K562 (cell line): Measurements from ENCODE around the gene APOC4. TPM values are rescaled to one million over a fixed set of nuclear protein-coding genes. Genes with fewer than 3 reads are reported as not detected.

Source experiments
- BRF2 ChIP-seq: IDR thresholded peaks from 3 replicates; pipeline ENCODE4 v1.6.1; 2011; ENCODE audit warnings: borderline replicate concordance, mild to moderate bottlenecking; ENCODE audit not compliant: insufficient read length, insufficient read depth
- FOXP4 ChIP-seq: sonication (generic); formaldehyde crosslinking; IDR thresholded peaks from 2 replicates; pipeline ENCODE4 v1.8.0; 2022; ENCODE audit warnings: mild to moderate bottlenecking, missing genetic modification reagents, borderline replicate concordance
- NONO ChIP-seq, 2 experiments: fragments of 200-400 bp in 1 of 2; fragments of 450-650 bp in 1 of 2; formaldehyde crosslinking in 1 of 2; IDR thresholded peaks; 2 replicates each; pipeline ENCODE4 v1.6.1; 2017; ENCODE audit warnings: low read depth in 2 of 2, mild to moderate bottlenecking in 2 of 2, moderate library complexity in 2 of 2, low read length in 1 of 2
- PHF21A ChIP-seq: fragments of 450-650 bp; IDR thresholded peaks from 2 replicates; pipeline ENCODE4 v1.6.1; 2017; ENCODE audit warnings: low read depth, borderline replicate concordance
- POLR3G ChIP-seq: IDR thresholded peaks from 2 replicates; pipeline ENCODE4 v1.6.1; 2011; ENCODE audit not compliant: insufficient read length, insufficient replicate concordance; ENCODE audit errors: extremely low read depth
- SAFB2 ChIP-seq: fragments of 200-400 bp; formaldehyde crosslinking; IDR thresholded peaks from 2 replicates; pipeline ENCODE4 v1.6.1; 2018; ENCODE audit warnings: borderline replicate concordance, low read length, low read depth, moderate library complexity; ENCODE audit not compliant: severe bottlenecking
- USF1 ChIP-seq: sonication (generic); formaldehyde crosslinking; IDR thresholded peaks from 2 replicates; pipeline ENCODE4 v1.9.0; 2022; ENCODE audit warnings: mild to moderate bottlenecking, missing genetic modification reagents
- ZNF318 ChIP-seq, 2 experiments: fragments of 450-650 bp; IDR thresholded peaks; 2 replicates each; pipeline ENCODE4 v1.6.1; 2016; ENCODE audit warnings: mild to moderate bottlenecking in 2 of 2, borderline replicate concordance in 1 of 2, low read depth in 1 of 2, moderate library complexity in 1 of 2
- ZNF740 ChIP-seq, 3 experiments: fragments of 200-800 bp in 1 of 3; sonication (Bioruptor generic) in 1 of 3; sonication (generic) in 1 of 3; formaldehyde crosslinking in 1 of 3; IDR thresholded peaks; 2 replicates each; pipeline versions ENCODE4 v1.6.1 to v1.8.0; 2016 to 2022; ENCODE audit warnings: mild to moderate bottlenecking in 2 of 3, missing compliant biosample characterization in 2 of 3, missing genetic modification characterization in 2 of 3, missing genetic modification reagents in 1 of 3
- polyA plus RNA-seq, 8 experiments: library from polyadenylated mRNA; depleted of rRNA in 4 of 8; stranded (reverse) in 5 of 8; unstranded in 3 of 8; fragments of >200 nt; fragmentation: Nextera tagmentation in 2 of 8; fragmentation: Illumina TruSeq in 1 of 8; extraction: Ambion mirVana in 2 of 8; extraction: Trizol in 1 of 8; gene quantifications; 2 replicates each; pipeline versions ENCODE4 v1.2.1 to v1.2.3, GENCODE V29; 2011 to 2014; ENCODE audit warnings: inconsistent platforms in 1 of 8, missing spikeins in 1 of 8
- total RNA-seq, 7 experiments: library from RNA; depleted of rRNA in 6 of 7; stranded (reverse); fragments of >200 nt in 6 of 7; fragmentation: Illumina TruSeq in 2 of 7; extraction: Trizol in 2 of 7; gene quantifications; 2 replicates each; pipeline versions ENCODE4 v1.2.1 to v1.2.3, GENCODE V29; 2011 to 2021; ENCODE audit warnings: low replicate concordance in 1 of 7

The APOC4 gene
- total and polyA plus RNA-seq, 9 of the 15 experiments (the other 6 are each of a cell fraction or from before 2014, with no cell fraction given), result 0.46 TPM; not detected in 8

- TF ChIP-seq ZNF318 (IDR thresholded peaks at IDR 0.05; ENCODE audit: borderline replicate concordance in 1 of 2, low read depth in 1 of 2), result peak in 1 of 2 experiments; percentile 66; a peak in 2 of 4 replicates
- TF ChIP-seq SAFB2, result no peak
- 0 out of 2 replicates have a peak, but pooled peaks have one; percentile 56 for TF ChIP-seq ZNF740 (CRISPR knock-in tag; IDR thresholded peaks at IDR 0.05)
- 0 out of 4 replicates have a peak, but pooled peaks of 1 of the 2 experiments have one; percentile 44 for TF ChIP-seq ZNF740 (tag; IDR thresholded peaks at IDR 0.05)
- no peak for TF ChIP-seq PHF21A
- no peak for TF ChIP-seq BRF2
- TF ChIP-seq USF1 (CRISPR knock-in tag), result no peak
- peak; percentile 17; the same call in 1 of the 2 replicates for TF ChIP-seq FOXP4 (CRISPR knock-in tag)
- no peak for TF ChIP-seq POLR3G
- TF ChIP-seq NONO (IDR thresholded peaks at IDR 0.05; ENCODE audit: low read depth in 2 of 2, low read length in 1 of 2), result no peak
These were observed 12.8 kb downstream of the APOC4 start, which contains the start of gene CLPTM1 (continued) for GRCh38 chr19:44954649-44955504.
